ENCODE measurements around the gene POMC. TPM values are rescaled to one million over a fixed set of nuclear protein-coding genes. Genes with fewer than 3 reads are reported as not detected.

The POMC gene
- total RNA-seq, 1 donor = 2.2 TPM

DNA sequence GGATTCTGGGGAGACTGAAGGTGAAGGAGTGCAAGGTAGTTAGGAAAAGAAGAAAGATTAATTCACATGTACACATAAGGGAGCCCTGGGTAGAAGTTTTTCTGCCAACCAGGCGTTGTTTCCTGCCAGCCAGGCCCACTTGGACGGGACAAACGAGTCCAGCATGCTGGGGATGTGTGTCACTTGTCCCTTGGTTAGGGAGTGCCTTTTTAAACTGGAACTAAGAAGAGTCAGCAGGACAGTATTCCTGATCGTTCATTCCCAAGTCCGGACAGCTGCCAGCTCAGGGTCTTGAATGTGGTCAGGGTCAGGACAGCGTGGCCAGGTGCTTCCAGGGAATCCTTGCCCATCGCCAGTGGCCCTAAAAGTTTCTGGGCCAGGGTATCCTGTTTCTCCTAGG, 43.2 kb downstream of the POMC start:
- DNase-seq (ENCODE audit: insufficient read length, low spot score, missing footprints) = no peak
- Histone ChIP-seq H3K4me1 (ENCODE audit: insufficient read depth, low read length) (peaks cover 4% of the 10 kb centered on the region), H3K4me2 (ENCODE audit: insufficient read depth, low read length) (no peak overlapping the region), H2AFZ (ENCODE audit: low read length) (no peak overlapping the region), H3K9me3 (ENCODE audit: low read depth, low read length) (no peaks in the 10 kb centered on the region), H3K36me3 (ENCODE audit: insufficient read depth, low read length) (no peaks in the 10 kb centered on the region), H3K27me3 (ENCODE audit: insufficient read depth, low read length) (no peaks in the 10 kb centered on the region), H3K79me2 (ENCODE audit: insufficient read depth, low read length) (no peaks in the 10 kb centered on the region), H4K20me1 (ENCODE audit: insufficient read depth, low read length) (no peaks in the 10 kb centered on the region), H3K27ac (ENCODE audit: low read depth, low read length) (no peak overlapping the region), H3K4me3 (ENCODE audit: insufficient read depth, low read length) (no peak overlapping the region)
- TF ChIP-seq, protein P1, sequence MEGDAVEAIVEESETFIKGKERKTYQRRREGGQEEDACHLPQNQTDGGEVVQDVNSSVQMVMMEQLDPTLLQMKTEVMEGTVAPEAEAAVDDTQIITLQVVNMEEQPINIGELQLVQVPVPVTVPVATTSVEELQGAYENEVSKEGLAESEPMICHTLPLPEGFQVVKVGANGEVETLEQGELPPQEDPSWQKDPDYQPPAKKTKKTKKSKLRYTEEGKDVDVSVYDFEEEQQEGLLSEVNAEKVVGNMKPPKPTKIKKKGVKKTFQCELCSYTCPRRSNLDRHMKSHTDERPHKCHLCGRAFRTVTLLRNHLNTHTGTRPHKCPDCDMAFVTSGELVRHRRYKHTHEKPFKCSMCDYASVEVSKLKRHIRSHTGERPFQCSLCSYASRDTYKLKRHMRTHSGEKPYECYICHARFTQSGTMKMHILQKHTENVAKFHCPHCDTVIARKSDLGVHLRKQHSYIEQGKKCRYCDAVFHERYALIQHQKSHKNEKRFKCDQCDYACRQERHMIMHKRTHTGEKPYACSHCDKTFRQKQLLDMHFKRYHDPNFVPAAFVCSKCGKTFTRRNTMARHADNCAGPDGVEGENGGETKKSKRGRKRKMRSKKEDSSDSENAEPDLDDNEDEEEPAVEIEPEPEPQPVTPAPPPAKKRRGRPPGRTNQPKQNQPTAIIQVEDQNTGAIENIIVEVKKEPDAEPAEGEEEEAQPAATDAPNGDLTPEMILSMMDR (IDR thresholded peaks at IDR 0.05; ENCODE audit: extremely low read depth, low read depth, low read length) = no peak

DNA sequence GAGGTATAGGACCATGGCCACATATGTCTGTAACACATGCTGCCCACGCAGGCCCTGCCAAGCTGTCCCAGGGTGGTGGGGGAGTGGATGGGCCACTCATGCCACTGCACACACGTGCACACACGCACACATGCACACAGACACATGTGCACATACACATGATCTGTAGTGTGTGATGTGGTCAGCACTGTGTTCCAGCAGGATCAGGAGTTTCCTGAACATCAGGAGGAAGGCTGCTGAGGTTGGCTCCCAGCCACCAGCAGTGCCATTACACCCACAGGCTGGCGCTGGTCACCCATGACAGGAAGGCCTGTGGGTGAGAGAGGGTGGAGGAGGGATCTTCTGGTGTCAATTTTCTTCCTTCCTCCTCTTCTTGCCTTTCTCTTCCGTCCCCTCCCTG, 44.7 kb downstream of the POMC start:
- H3K27me3 ChIP-seq (ENCODE audit: insufficient read depth, low read length) = no peaks in the 10 kb centered on the region
- H4K20me1 ChIP-seq (ENCODE audit: insufficient read depth, low read length) = no peaks in the 10 kb centered on the region
- no peak overlapping the region for H3K4me3 ChIP-seq (ENCODE audit: insufficient read depth, low read length)
- H2AFZ ChIP-seq (ENCODE audit: low read length) = no peak overlapping the region
- TF ChIP-seq, protein P1 (IDR thresholded peaks at IDR 0.05; ENCODE audit: extremely low read depth, low read depth, low read length) = no peak
- no peaks in the 10 kb centered on the region for H3K79me2 ChIP-seq (ENCODE audit: insufficient read depth, low read length)
- H3K4me1 ChIP-seq (ENCODE audit: insufficient read depth, low read length) = peaks cover 4% of the 10 kb centered on the region
- no peak overlapping the region for H3K27ac ChIP-seq (ENCODE audit: low read depth, low read length)
- H3K36me3 ChIP-seq (ENCODE audit: insufficient read depth, low read length) = no peaks in the 10 kb centered on the region
- no peaks in the 10 kb centered on the region for H3K9me3 ChIP-seq (ENCODE audit: low read depth, low read length)
- H3K4me2 ChIP-seq (ENCODE audit: insufficient read depth, low read length) = no peak overlapping the region
- DNase-seq (ENCODE audit: insufficient read length, low spot score, missing footprints) = no peak

DNA sequence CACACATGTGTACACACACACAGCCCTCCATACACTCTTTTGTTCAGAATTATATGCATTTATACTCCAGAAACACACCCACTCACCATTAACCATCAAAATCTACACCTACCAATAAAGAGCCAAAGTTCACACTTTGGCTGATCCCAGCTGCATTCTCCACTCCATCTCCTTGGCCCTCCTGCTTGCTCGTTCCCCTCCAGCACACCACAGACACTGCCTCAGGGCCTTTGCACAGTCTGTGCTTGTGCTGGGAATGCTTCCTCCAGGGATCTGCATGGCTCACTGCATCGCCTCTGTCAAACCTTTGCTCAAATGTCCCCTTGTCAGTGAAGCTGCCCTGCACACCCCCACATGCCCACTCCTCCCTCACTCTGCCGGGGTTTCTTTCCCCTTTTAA, 46.0 kb downstream of the POMC start:
- Histone ChIP-seq H4K20me1 (ENCODE audit: insufficient read depth, low read length) (no peaks in the 10 kb centered on the region), H3K27ac (ENCODE audit: low read depth, low read length) (no peak overlapping the region), H3K36me3 (ENCODE audit: insufficient read depth, low read length) (no peaks in the 10 kb centered on the region), H3K4me1 (ENCODE audit: insufficient read depth, low read length) (no peaks in the 10 kb centered on the region), H3K9me3 (ENCODE audit: low read depth, low read length) (no peaks in the 10 kb centered on the region), H3K27me3 (ENCODE audit: insufficient read depth, low read length) (no peaks in the 10 kb centered on the region), H2AFZ (ENCODE audit: low read length) (no peak overlapping the region), H3K79me2 (ENCODE audit: insufficient read depth, low read length) (no peaks in the 10 kb centered on the region), H3K4me3 (ENCODE audit: insufficient read depth, low read length) (no peak overlapping the region), H3K4me2 (ENCODE audit: insufficient read depth, low read length) (no peak overlapping the region)
- no peak for DNase-seq (ENCODE audit: insufficient read length, low spot score, missing footprints)
- TF ChIP-seq, protein P1 (IDR thresholded peaks at IDR 0.05; ENCODE audit: extremely low read depth, low read depth, low read length) = no peak

DNA sequence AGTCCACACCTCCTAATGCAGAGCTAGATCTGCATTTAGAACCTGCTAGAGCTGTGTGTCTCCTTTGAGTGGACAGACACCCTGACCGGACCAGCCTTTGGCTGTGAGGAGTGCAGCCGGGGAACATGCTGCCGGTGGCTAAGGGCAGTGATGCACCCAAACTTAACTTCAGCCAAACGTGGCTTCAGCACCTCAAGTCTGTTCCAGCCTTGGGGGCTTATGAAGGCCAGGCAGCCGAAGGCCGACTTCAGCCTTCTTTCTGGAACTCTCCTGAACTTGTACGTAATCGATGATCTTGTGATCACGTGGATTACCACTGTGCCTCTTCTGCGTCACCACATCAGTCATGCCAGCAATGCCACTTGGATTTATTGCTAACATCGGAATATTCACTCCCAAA, 49.1 kb downstream of the POMC start:
- Histone ChIP-seq H3K4me2 (ENCODE audit: insufficient read depth, low read length) (no peak overlapping the region), H3K79me2 (ENCODE audit: insufficient read depth, low read length) (no peaks in the 10 kb centered on the region), H3K36me3 (ENCODE audit: insufficient read depth, low read length) (no peaks in the 10 kb centered on the region), H3K4me3 (ENCODE audit: insufficient read depth, low read length) (no peak overlapping the region), H3K4me1 (ENCODE audit: insufficient read depth, low read length) (no peaks in the 10 kb centered on the region), H3K27me3 (ENCODE audit: insufficient read depth, low read length) (no peaks in the 10 kb centered on the region), H3K27ac (ENCODE audit: low read depth, low read length) (no peak overlapping the region), H2AFZ (ENCODE audit: low read length) (no peak overlapping the region), H4K20me1 (ENCODE audit: insufficient read depth, low read length) (no peaks in the 10 kb centered on the region), H3K9me3 (ENCODE audit: low read depth, low read length) (no peaks in the 10 kb centered on the region)
- no peak for DNase-seq (ENCODE audit: insufficient read length, low spot score, missing footprints)
- TF ChIP-seq, protein P1 (IDR thresholded peaks at IDR 0.05; ENCODE audit: extremely low read depth, low read depth, low read length) = no peak
